NOMO-1 treated with DMSO at 0.1 percent for 48 hours (cell line): ENCODE results near the gene C1RL.
"Not testable (repeated sequence)": the region's sequence is repeated elsewhere in the genome, so short reads cannot be mapped to it uniquely, and the experiment has no call there.

Source experiments
- DNase-seq: peaks from one replicate; lab custom pipeline; 2025; ENCODE audit not compliant: unreplicated experiment; lab: John Stamatoyannopoulos, UW

The C1RL gene

DNA sequence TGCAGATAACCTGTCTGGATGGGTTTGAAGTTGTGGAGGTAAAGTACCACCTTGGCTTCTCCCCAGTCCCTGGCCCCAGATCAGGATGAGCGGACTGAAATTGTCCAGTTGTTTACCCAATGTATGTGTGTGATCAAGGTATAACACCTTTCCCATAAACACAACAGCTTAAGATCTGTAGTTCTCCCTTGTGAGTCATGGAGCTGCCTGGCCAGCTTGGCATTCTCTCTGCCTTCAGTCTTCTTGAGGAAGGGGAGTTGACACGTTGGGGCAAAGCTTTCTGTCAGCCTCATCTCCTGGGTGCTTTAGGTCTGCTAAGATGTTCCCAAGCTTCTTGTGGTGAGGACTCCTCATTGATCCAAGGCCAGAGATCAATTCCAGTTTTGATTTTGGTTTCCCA lies 42.4 kb downstream of the C1RL start:
- no peak for DNase-seq

DNA sequence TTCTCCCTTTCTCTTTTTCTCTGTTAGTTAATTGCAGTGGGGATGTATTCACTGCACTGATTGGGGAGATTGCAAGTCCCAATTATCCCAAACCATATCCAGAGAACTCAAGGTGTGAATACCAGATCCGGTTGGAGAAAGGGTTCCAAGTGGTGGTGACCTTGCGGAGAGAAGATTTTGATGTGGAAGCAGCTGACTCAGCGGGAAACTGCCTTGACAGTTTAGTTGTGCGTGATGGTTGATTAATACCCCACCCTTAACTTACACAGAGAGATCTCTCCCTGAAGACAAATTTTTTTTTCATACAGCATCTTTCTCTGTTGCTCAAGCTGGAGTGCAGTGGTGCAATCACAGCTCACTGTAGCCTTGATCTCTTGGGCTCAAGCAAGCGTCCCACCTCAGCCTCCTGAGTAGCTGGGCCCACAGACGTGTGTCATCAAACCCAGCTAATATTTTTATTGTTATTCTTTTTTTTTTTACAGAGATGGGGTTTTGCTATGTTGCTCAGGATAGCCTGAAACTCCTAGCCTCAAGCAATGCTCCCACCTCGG lies 43.9 kb downstream of the C1RL start:
- no peak for DNase-seq

DNA sequence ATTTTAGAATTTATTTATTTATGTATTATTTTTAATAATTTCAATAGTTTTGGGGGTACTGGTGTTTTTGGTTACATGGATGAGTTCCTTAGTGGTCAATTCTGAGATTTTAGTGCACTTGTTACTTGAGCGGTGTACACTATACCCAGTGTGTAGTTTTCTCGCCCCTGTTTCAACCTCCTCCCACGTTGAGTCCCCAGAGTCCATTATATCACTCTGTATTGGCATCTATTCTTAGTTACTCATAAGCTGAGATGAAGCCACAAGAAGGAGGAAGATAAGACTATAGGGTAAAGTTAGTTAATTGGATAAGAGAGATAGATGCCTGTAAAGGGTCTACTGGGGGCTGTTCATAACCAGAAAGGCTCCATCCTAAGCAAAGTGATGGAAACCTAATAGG lies 44.5 kb downstream of the C1RL start:
- no peak for DNase-seq

DNA sequence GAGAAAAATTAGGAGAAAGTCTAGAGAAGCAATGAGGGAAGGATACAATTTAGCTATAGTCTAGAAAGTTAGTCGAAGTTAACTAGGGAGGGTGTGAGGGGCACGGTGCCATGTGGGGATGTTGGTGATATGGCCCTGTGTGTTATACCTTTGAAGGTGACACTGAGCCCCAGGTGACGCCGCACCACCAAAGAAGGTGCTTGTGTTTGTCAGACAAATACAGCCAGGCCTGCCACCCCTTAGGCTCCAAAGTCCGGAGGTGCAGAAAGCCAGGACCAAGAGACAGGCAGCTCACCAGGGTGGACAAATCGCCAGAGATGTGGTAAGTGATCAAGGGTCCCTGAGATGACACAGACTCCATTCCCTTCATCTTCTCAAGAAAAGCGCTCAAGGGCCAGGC lies 47.4 kb downstream of the C1RL start:
- DNase-seq = no peak

DNA sequence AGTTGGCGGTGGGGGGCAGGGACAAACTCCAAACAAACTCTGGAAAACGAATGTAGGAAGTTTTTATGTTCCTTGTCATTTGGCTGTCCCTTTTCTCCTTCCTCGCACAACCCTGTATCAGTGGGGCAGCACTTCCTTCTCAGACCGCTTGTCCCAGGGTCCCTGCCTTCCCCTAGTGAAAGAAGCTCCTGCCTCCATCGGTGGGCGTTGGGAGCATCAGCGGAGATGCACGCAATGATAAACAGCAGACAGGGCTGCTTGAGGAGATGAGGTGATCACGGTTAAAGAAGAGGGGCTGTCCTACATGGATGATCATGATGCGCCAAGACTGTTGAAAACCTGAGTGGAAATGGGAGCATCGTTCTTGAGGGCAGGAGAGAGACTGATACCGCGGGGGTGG lies 47.9 kb downstream of the C1RL start:
- DNase-seq = no peak

DNA sequence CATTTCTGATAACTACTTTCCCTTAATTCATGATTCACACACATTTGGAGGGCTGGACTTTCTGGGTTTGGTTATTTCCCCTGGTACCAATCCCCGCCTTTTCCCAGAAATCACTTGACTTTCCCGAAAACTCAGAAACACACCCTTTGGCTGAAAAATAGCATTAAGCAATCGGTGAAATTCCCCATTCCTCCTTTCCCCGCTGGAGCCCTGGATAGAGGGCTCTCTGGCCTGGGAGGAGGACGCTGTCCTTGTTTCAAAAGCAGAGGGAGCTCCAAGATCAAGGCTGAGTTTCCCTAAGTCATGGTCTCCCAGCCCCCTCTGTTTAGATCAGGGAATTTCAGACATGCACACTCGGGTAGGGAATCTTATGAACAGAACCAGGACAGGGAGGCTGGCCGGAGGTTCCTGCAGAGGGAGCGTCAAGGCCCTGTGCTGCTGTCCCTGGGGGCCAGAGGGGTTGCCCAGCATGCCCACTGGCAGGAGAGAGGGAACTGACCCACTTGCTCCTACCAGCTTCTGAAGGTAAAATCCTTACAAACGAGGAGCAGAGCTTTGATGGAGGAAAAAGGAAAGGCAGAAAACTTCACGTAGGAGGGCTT lies 48.6 kb downstream of the C1RL start, which contains the start of gene C1S:
Gene C1S, plus strand, starts transcription at position 366 of the 602 bp plus-strand sequence. CDS start 1,195 bp downstream, outside the sequence.
- DNase-seq = no peak

DNA sequence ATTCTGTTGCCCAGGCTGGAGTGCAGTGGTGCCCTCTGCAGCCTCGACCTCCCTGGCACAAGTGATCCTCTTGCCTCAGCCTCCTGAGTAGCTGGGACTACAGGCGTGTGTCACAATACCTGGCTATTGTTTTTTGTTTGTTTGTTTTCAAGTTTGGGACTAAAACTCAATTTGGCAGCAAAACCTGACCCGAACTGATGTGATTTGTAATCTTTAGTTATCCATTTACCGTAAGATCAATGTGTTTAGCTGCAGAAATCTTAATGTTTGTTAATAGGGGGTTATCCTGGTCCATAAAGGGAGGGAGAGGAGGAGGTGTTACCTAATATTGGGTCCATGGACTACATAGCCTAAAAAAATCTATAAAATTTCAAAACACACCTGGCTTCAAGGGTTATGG lies 49.2 kb downstream of the C1RL start:
- DNase-seq = no peak

DNA sequence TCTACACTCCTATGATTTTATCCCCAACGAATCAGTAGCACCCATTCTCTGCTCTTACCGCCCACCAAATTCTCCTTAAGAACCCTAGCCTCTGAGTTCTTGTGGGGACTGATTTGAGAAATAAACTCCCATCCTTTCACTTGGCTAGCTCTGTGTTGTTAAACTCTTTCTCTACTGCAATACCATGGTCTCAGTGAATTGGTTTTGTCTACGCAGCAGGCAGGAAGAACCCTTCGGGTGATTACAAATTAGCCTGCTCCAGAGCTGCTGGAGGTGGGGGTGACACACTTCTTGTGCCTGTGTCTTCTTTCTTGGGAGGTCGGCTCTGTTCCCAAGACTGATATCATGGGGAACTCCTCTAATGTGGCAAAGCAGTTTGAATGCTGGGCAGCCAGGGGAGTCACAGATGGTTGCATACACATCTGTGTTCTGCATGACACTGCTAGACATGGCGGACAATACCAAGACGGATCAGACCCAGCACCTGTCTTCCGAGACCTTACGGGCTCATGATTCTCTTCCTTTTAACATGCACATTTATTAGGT lies 50.1 kb downstream of the C1RL start:
- DNase-seq = no peak

DNA sequence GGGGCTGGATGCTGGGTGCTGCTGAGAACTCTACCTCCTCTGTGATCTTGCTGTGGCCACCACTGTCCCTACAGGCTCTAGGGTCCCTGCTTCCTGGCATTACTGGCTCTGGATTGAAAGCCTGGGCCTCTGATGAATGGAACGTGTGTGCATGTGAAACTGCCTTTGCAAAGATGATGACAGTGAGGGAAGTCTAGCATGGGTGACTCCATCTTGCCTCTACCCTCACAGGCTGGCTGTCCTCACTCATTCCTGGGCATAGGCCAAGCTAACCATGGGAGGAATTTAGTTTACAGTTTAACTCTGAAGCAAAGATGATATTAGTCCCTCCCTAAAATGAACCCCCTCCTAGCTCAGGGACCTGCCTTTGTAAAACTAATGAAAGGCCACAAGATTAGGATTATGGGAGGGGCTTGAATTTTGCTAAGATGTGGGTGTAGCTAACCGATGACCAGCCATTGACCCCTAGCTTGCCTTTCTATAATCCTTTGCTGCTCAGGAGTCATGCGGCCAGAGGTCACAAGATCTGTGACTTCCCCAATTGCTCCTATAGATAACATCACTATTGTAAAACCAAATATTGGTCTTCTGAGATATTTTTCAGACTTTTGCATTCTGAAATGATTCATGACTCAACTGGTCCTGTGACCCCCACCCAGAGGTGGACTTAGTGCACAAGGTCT lies 50.7 kb downstream of the C1RL start:
- no peak for DNase-seq

DNA sequence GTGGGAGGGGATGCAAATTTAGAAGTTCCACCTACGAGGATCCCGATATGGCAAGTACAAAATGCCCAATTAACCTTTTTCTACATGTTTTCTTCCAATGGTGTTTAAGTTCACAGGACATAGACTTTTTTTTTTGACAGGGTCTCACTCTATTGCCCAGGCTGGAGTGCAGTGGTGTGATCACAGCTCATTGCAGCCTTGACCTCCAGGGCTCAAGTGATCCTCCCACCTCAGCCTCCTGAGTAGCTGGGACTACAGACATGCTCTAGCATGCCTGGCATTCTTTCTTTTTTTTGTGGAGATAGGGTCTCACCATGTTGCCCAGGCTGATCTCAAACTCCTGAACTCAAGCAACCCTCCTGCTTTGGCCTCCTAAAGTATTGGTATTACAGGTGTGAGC lies 53.3 kb downstream of the C1RL start:
- DNase-seq = not testable (repeated sequence)

DNA sequence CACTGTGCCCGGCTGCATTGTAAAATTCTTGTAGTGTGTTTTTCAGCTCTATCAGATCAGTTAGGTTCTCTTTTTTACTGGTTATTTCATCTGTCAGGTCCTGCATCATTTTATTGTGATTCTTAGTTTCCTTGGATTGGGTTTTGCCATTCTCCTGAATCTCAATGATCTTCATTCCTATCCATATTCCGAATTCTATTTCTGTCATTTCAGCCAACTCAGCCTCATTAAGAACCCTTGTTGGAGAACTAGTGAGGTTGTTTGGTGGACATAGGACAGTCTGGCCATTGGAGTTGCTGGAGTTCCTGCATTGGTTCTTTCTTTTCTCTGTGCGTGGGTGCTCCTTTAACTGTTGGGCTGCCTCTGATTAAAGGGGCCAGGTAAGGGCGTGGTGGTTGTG lies 54.1 kb downstream of the C1RL start:
- no peak for DNase-seq

DNA sequence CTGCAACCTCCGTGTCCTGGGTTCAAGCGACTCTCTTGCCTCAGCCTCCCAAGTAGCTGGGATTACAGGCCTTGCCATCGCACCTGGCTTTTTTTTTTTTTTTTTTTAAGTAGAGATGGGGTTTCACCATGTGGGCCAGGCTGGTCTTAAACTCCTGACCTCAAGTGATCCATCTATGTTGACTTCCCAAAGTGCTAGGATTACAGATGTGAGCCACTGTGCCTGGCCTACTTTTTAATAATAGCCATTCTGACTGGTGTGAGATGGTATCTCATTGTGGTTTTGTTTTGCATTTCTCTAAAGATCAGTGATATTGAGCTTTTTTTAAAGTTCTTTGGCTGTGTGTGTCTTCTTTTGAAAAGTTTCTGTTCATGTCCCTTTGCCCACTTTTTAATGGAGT lies 59.0 kb downstream of the C1RL start:
- DNase-seq = not testable (repeated sequence)

DNA sequence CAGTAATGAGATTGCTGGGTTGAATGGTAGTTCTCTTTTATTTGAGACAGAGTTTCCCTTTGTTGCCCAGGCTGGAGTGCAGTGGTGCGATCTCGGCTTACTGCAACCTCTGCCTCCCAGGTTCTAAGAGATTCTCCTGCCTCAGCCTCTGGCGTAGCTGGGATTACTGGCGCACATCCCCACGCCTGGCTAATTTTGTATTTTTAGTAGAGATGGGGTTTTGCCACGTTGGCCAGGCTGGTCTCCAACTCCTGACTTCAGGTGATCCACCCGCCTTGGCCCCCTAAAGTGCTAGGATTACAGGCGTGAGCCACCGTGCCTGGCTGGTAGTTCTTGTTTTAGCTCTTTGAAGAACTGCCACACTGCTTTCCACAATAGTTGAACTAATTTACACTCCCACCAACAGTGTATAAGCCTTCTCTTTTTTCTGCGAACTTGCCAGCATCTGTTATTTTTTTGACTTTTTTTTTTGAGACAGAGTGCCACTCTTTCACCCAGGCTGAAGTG lies 59.5 kb downstream of the C1RL start:
- DNase-seq = not testable (repeated sequence)

DNA sequence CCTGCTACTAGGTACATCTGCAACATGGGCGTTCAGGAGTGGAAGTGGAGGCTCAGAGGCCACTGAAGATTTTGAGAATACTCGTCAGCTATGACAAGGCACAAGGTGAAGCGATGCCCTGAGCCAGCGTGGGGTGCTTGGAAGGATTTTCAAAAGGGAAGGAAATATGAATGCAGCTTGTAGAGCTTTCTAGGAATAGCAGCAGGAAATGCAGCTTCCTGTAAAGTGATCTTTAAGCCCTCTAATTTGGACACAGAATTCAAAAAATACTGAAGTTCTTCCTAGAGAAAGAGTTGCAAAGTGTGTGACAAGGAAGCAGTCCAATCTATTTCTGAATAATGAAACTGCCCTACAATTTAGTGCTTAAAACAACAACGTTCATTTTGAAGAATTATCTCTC lies 61.7 kb downstream of the C1RL start:
- no peak for DNase-seq

DNA sequence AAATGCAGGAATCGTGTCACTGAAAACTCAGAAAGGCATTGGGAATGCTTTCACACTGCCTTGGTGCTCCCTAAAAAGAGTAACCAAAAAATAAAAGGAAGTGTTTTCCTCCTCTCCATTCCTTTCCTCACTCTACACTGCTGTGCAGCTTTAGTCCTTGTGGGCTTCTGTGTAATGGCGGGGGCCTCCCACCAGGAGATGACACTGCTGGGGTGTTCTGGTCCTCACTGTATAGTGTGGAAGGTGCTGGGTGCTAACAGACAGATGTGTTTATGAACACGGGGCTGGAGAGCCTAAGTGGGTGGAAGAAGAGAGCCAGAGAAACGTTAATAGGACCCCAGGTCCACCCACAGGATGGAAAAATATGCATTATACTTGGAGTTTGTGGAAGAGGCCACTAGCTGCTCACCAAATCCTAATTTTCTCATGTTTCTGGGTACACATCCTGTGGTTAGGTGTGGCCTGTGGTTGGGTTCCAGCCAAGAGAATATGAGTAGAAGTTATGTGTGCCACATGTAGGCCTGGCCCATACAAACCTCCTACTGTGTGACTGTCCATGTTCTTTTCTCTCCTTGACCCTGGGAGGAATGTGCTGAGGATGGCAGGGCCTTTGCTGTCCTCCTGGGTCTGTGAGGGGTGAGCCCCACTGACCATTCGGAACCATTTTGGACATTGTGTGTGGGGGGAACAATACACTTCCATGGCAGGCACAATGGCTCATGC lies 62.5 kb downstream of the C1RL start:
- DNase-seq = no peak

DNA sequence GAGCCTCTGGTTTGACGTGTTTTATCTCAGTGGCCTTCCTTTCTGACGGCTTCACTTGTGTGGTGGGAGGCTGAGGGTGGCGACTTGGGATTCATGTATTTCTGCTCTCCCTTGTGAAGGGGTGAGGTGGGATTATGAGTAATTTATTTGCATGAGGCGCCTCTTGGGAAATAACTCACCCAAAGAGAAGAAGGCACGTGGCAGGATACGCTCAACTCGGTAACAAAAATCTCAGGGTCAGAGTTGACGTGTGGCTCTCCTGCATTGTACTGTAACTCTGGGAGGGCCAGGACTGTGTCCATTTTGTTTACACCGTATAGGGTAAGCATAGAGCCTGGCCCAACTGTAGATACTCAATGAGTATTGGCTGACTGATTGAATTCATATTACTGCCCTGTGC lies 63.1 kb downstream of the C1RL start:
- no peak for DNase-seq
